Measurements from ENCODE around the gene SLC39A6.
"Not testable (repeated sequence)": the region's sequence is repeated elsewhere in the genome, so short reads cannot be mapped to it uniquely, and the experiment has no call there.

The SLC39A6 gene

GRCh38 chr18:36129300-36130038 is at the start of gene SLC39A6, which contains the start of gene ELP2:
Gene SLC39A6 (minus strand): TSS chr18:36129340. CDS start chr18:36127007, 2,333 bp downstream.
Gene ELP2 (plus strand): TSS chr18:36129899. CDS start chr18:36129934, 35 bp downstream.
- peak; percentile 82 for DNase-seq

- no peak for DNase-seq
These were observed 48.8 kb upstream of the SLC39A6 start for GRCh38 chr18:36177913-36178312.

GRCh38 chr18:36176711-36177110 is 47.6 kb upstream of the SLC39A6 start:
- DNase-seq = no peak

DNA sequence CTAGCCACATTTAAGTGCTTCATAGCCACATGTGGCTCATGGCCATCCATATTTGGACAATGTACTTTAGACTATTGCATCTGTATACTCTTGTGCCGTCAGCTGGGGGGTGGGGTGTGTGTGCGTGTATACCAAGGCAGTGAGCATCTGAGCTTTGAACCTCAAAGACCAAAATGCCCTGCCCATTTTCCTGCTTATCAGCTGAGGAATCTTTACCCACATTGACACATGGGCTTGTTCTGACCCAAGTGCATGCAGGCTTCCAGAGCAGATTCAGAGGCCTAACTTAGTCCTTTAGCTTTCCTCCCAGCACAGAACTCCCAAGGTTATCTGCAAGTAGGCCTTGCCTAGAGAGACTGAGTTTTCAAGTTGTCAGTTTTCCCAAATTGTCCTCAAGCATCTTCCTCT is 47.0 kb upstream of the SLC39A6 start:
- no peak for DNase-seq

- DNase-seq = no peak
These were observed 46.3 kb upstream of the SLC39A6 start for GRCh38 chr18:36175481-36175880.

DNA sequence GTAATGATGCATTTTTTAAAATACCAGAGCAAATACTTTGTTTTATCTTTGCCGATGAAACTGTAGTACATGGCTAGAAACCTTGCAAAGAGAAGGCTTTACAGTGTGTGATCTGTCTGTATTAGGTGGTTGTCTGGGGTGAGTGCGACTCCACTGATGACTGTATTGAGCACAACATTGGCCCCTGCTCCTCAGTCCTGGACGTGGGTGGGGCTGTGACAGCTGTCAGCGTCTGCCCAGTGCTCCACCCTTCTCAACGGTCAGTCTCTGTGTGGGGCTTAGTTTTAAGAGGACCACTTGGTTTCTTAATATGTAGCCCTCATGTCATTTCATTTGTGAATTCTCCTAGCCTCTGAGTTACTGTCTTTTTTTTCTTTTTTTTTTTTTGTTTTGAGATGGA is 40.8 kb upstream of the SLC39A6 start:
- no peak for DNase-seq

DNA sequence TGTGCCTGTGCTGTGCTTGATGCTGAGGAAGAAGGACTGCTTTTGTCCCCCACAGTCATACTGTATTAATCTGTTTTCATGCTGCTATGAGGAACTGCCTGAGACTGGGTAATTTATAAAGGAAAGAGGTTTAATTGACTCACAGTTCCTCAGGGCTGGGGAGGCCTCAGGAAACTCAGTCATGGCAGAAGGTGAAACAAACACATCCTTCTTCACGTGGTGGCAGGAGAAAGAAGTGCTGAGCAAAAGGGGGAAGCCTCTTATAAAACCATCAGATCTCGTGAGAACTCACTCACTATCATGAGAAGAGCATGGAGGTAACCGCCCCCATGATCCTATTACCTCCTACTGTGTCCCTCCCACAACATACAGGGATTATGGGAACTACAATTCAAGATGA is 39.2 kb upstream of the SLC39A6 start:
- not testable (repeated sequence) for DNase-seq

GRCh38 chr18:36167692-36168218 is 38.6 kb upstream of the SLC39A6 start:
- no peak for DNase-seq

DNA sequence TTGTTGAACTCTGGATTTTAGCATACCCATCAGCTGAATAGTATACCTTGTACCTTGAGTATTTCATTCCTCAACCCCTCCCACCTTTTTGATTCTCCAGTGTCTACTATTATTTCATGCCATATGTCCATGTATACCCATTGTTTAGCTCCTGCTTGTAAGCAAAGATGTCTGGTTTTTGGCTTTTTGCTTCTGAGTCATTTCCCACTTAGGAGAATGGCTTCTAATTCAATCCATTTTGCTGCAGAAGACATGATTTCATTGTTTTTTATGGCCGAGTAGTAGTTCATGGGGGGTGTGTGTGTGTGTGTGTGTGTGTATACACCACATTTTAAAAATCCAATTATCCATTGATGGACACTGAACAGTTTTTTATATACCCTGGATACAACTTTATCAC is 33.8 kb upstream of the SLC39A6 start:
- DNase-seq = no peak

GRCh38 chr18:36160959-36161371 is 31.8 kb upstream of the SLC39A6 start:
- DNase-seq = no peak

- no peak for DNase-seq
These were observed 29.2 kb upstream of the SLC39A6 start for GRCh38 chr18:36158266-36158867.

GRCh38 chr18:36157441-36157840 is 28.3 kb upstream of the SLC39A6 start:
- no peak for DNase-seq

GRCh38 chr18:36155851-36156757 is 27.0 kb upstream of the SLC39A6 start:
- DNase-seq = no peak

- no peak for DNase-seq
These were observed 24.6 kb upstream of the SLC39A6 start for GRCh38 chr18:36153771-36154170.

DNA sequence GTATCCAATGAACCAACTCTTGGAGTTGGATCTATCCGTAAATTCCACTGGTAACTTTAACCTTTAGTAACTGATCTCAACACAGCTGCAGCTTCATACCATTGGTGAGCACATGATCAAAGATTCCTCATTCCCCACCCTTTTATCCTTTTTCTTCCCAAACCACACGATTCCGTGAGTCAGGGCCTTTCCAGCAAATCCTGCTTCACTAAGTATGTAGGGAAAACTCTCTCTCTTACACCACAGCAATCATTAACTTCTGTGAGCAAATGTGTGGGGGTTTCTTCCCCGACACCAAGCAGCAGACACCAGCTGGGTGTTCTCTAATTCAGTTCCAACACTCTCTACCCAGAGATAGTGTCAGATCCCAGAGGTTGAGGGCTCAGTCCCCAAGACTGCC is 24.1 kb upstream of the SLC39A6 start:
- no peak for DNase-seq

- no peak for DNase-seq
These were observed 23.6 kb upstream of the SLC39A6 start for GRCh38 chr18:36152781-36153180.

DNA sequence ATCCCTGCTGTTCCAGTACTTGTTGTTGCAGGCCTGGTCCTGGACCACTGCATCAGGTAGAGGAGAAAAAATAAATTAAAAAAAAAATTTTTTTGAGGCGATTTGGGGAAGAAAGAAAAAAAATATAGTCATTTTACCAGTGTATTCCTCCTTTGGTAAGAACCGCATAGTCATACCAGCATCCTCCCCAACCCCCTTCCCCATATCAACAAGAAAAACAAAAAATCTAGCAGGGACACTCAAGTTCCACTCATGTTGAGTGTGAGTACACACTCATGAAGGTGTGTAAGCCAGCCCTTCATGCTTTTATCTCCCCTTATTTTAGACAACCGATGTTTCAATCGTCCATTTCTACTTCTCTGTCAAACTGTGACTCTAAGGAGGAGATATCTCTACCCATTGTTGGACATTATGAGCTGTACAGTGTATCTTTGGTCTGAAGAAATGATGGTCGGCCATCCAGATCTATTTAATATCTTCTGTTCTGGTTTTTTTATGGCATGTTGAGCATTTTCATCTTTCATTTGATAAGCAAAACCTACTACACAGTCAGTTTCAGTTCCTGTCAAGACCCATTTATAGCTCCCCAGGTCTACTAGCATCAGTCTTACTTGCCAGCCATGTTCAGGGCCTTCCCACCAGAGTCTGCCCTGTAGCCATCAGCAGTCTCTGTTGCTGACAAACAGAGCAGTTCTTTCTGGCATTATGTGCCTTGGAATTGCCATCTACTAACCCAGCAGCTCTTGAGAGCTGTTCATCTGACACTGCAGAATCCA is 20.6 kb upstream of the SLC39A6 start:
- no peak for DNase-seq

- DNase-seq = no peak
These were observed 14.3 kb upstream of the SLC39A6 start for GRCh38 chr18:36143391-36143790.

GRCh38 chr18:36142751-36143150 is 13.6 kb upstream of the SLC39A6 start:
- DNase-seq = no peak

GRCh38 chr18:36141576-36141975 is 12.4 kb upstream of the SLC39A6 start:
- no peak for DNase-seq

GRCh38 chr18:36139245-36139644 is 10.1 kb upstream of the SLC39A6 start:
- DNase-seq = peak; percentile 8

DNA sequence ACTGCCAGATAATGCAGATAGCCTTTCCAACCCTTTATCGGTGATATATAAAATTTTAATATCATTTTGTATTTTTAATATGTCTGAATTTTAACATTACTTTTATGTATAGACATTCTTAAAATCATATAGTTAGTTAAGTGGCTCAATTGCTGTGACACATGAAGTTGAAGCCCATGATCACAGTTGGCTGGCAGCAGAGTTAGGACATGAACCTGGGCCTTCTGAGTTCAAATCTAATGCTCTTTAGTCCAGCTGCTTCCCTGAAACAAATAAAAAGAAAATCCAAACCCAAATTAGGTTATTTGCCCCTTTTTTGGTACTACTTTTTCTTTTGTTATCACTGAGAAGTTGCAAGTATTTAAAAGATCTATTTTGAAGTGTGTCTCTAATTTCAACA is 6.1 kb upstream of the SLC39A6 start:
- DNase-seq = no peak
